ENCODE measurements around the gene SIX5.
A peak's percentile ranks its signal among the peaks of the same experiment; 100 is the strongest.
"Not testable (repeated sequence)": the region's sequence is repeated elsewhere in the genome, so short reads cannot be mapped to it uniquely, and the experiment has no call there.

The SIX5 gene

DNA sequence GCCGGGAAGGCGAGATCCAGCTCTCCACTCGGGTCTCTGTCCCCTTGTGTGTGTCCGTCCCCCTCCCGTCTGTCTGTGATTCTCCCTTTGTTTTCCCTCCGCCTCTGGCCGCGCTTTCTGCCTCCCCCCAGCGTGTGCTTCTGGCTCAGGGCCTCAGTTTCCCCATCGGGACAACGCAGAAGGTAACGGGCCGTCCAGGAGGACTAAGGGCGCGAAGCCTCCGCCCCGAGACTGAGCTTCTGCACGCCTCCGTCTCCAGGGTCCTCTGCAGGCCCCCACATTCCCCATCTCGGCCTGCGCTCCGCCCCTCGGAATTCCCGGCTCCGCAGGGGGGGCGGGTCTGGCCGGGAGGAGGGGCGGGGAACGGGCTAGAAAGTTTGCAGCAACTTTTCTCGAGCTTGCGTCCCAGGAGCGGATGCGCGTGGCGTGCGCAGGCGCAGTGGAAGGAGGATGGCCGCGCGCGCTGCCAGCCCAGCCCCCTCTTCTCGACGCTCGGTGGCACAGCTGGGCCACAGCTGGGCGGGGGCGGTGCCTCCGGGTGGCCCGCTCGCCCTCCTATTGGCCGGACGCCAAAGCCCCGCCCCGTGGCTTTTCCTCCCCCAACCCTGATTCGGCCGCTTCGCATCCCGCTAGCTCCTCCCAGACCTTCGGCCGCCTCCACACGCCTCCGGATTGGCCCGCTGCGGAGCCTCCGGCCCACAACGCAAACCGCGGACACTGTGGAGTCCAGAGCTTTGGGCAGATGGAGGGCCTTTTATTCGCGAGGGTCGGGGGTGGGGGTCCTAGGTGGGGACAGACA lies at the start of gene SIX5:
SIX5 (minus strand) TSS at position 269 of the 799 bp plus-strand sequence. CDS start 408 bp downstream, outside the sequence.
- peak; percentile 97 for DNase-seq (ENCODE audit: low read depth, low spot score)

DNA sequence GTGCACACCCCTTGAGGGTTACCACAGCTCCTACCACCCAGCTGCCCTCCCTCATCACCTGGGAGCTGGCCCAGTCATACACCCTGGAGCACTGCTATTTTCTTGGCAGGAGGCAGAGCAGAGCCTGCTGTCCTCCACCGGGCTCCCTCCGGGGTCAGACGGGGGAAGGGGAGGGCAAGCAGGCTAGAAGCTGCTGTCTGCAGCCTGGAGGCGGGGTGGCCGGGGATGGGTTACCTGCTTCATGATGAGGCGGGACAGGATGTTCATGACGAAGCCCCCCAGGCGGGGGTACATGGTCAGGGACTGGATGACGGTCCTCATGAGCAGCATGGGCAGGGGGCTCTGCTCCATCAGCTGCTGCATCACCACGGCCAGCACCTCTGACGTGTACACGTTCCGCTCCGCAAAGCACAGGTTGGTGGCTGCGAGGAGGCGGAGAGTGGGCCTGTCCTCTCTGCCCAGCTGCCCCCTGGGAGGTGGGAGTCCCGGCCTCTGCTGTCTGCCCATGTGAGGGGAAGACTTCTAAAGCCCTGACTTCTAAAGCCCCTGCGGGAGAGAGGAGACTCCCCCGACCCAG lies 48.8 kb upstream of the SIX5 start:
- no peak for DNase-seq (ENCODE audit: low read depth, low spot score)

DNA sequence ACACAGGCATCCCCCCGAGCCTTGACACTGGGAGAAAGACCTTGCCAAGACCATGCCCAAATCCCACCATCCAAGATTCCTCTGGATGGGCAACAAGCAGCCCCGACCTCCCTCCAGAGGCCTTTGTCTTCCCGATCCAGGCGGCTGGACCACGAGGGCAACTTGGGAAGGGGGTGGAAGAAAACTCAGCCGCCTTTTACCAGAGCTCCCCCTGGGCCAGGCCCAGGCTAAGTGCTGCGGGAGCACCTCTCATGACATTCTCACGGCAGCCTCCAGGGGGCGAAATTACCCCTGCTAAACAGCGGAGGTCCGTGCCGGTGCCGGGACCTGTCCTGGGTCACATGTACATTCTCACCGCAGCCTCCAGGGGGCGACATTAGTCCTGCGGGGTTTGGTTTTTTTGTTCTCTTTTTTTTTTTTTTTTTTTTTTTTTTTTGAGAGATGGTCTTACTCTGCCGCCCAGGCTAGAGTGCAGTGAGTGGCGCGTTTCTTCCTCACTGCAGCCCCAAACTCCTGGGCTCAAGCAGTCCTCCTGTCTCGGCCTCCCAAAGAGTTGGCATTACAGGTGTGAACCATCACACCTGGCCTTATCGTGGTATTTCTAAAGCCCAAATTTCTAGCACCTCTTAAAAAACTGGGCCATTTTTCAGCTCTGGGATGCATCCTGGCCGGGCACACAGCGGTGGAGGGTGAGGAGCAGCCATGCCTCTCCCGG lies 48.1 kb upstream of the SIX5 start:
- DNase-seq (ENCODE audit: low read depth, low spot score) = peak; percentile 86

DNA sequence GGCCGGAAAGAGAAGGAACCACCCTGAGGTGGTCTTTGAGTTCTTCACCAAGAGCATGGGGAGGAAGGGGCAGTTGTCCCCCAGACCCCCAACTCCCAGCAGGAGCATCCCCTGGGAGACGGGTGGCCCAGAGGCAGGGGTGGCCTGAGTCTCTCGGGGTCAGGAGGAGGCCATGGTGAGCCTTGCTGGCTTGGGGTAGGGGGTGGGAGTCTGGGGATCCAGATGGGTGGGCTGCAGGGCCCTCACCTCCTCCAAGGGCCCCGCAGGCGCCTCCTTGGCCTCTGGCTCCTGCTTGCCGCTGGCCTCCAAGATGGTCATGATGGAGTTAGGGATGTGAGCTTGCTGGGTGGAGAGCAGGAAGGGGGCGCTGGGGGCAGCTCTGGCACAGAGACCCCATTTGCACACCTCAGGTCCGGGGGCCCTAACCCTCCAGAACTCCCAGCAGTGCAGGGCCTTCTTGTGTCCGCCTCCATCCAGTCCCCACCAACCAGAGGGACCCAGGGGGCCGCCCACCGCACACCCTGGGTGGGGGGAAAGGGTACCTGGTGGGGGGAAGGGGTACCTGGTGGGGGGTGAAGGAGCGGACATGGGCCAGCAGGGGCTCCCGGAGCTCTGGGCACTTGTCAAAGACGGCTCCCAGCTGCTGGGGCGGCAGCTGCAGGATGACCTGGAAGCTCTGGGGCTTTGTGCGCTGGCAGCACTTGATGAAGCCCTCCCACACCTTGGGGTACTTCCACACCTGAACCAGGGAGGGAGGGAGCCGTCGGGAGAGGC lies 47.4 kb upstream of the SIX5 start:
- no peak for DNase-seq (ENCODE audit: low read depth, low spot score)

DNA sequence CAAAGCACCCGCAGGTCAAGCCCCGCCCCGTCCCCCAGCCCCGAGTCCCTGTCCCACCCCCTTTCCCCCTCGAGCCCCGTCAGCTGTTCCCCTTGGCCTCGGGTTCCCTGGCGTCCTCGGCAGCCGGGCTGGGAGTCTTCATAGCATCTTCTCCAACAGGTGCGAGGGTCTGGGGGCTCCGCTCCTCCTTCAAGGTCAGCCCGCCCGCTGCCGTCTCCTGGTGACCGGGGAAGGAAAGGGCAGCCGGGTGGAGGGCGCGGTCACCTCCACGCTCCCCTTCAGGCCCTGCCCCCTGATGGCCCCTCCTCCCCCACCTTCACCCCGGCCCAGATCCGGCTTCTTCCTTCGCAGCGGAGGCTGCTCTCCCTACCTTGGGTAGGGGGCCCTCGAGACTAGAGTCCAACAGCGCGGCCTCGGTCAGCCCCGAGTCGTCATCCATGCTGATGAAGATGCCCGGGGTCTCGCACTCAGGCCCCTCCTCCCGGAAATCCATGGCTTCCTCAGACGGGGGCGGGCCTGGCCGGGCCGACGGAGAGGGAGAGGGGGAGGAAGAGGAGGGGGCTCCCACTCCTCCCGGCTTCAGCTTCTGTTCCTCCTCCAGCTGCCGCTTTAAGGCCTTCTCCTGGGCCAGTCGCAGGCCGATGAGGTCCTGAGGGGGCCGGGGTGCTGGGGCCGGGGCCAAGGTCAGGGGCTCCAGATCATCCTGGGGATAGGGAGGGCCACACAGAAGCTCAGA lies 46.6 kb upstream of the SIX5 start:
- DNase-seq (ENCODE audit: low read depth, low spot score) = no peak

DNA sequence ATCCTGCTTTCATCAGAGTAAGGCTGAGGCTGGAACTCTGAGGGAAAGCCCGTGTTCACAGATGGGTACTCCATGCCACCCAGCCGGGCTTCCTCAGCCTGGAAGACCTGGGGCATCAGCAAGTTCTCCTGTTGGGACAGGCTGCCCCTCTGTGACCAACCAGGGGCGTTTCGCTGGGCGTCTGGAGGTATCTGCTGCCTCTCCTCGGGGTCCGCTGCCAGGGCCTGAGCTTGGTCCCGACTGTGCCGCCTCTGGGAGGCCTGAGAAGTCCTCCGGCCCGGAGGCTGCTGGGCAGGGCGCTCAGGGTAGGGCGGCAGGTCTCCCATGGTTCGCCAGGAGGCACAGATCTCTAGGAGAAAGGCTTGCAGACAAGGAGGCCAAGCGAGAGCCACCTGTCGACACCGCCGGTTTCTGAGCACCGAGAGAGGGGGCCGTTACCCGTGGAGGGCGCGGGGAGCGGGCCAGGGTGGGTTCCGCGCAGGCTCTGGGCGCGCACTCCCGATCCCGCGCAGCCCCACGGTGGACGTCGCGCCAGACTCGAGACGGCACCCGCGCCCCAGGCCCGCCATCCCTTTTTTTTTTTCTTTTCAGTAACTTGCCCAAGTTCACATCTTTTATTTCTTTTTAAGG lies 45.9 kb upstream of the SIX5 start, which contains the start of gene RSPH6A:
RSPH6A (minus strand) TSS at position 458 of the 630 bp plus-strand sequence; CDS start at position 326, 132 bp downstream.
- no peak for DNase-seq (ENCODE audit: low read depth, low spot score)

DNA sequence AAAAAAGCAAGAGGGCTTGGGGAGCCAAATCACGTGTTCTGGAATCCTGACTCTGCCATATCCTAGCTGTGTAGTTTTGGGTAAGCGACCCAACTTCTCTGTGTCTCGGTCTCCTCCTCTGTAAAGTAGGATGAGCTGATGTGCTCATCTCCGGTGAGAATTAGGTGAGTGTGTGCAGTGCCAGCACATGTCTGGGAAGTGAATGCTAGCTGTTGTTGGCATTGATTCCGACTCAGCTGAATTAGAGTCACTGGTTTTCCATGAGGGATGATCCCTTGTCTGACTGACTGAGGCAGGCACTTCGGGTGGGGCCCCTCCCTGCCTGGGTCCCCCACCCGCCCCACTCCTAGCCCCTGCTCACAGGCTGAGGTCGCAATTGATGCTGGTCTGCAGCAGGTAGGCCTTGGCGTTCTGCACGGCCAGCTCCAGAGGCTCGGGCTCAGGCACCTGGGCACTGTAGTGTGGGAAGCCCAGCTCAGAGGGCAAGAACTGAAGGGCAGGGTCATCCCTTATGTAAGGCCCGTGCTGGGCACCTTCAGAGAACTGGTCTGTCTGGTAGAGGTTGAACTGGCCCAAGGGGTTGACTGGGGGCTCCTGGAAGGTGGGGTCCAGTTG lies 45.2 kb upstream of the SIX5 start:
- DNase-seq (ENCODE audit: low read depth, low spot score) = no peak

DNA sequence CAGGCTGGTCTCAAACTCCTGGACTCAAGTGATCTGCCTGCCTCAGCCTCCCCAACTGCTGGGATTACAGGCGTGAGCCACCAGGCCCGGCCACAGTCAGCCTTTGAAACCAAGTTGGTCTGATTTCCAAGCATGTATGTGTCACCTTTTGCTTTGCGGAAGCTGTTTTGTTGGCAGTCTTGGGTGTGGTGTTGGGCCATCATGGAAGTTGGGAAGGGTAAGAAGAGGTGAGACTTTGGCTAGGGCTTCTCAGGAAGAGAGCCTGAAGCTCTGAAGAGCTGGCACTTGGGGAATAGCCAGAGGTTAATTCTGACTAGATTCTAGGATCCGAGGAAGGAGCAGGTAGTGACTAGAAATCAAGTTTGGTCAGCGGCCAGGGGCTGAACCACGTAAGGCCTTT lies 43.2 kb upstream of the SIX5 start:
- DNase-seq (ENCODE audit: low read depth, low spot score) = no peak

DNA sequence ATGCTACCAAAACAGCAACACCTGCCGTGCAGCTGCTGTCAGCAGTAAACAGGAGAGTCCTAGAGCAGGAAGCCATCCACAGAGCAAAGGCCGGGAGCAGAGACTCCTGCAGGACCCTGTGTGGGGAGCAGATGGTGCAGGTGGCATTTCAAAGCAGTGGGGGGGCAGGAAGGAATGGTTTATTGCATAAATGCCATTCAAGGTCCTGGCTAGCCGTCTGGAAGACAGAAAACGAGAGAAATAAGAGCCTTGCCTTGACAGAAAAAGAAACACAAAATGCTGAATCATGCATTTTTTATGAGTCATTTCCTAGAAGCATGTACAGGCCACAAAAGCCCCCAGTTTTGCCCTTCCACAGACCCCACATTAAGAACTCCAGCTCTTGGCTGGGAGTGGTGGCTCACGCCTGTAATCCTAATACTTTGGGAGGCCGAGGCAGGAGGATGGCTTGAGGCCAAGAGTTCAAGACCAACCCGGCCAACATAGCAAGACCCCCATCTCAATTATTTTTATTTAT lies 40.6 kb upstream of the SIX5 start:
- peak; percentile 44 for DNase-seq (ENCODE audit: low read depth, low spot score)

DNA sequence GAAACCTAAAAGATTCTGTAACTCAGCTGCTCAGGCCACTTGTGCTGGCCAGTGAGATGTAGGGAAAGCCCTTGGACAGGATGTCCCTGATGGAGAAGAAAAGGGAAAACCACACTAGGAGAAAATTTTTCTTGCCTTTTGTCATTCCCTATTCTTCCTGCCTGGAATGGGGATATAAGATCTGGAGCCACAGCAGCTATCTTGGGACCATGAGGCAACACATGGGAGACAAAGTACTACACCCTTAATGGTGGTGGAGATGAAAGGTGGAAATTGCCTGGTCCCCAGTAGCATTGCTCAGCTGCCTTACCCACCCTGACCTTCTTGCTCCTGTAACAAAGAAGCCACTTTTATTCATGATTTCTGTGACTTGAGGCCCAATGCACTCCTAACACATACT lies 36.7 kb upstream of the SIX5 start:
- DNase-seq (ENCODE audit: low read depth, low spot score) = no peak

DNA sequence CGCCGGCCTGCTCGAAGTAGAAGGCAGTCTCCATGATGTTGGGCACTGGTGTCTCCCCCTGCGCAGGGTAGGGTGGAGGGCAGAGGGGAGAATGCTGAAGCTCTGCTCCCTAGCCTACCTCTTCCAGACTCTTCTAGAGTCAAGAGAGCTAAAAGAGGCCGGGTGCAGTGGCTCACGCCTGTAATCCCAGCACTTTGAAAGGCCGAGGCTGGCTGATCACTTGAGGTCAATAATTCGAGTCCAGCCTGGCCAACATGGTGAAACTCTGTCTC lies 35.8 kb upstream of the SIX5 start:
- no peak for DNase-seq (ENCODE audit: low read depth, low spot score)

DNA sequence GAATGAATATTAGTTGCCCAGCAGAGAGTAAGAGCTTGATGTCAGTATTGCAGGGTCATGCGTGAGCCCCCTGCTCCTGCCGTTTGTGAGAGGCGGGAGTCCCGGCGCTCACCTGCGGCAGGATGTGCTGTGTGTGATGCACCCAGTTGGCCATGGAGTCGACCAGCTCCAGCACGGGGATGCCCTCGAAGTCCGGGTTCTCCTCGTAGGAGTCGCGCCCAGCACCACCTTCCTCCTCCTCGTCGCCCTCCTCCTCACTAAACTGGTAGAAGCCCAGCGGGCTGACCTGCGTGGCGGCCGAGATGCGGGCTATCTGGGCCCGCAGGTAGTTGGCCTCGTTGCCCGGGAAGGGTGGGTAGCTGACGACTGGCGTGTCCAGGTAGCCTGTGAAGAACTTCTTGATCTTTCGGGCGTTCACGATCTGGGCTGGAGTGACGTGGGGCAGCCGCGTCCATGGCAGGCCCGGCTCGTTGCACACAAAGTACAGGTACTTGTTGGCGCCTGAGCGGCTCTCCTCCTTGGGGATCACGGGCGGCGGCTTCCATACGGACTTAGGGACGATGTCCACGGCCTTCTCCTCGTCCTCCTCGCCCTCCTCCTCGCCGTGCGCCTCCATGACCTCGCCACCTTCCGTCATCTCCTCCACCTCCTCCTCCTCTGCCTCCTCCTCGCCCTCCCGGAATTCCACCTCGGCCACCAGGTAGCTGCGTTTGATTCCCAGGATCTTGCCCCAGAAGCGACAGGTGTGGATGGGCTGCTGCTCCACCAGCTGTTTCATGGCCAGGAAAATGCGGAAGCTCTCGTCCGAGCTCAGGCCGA lies 35.3 kb upstream of the SIX5 start:
- no peak for DNase-seq (ENCODE audit: low read depth, low spot score)

DNA sequence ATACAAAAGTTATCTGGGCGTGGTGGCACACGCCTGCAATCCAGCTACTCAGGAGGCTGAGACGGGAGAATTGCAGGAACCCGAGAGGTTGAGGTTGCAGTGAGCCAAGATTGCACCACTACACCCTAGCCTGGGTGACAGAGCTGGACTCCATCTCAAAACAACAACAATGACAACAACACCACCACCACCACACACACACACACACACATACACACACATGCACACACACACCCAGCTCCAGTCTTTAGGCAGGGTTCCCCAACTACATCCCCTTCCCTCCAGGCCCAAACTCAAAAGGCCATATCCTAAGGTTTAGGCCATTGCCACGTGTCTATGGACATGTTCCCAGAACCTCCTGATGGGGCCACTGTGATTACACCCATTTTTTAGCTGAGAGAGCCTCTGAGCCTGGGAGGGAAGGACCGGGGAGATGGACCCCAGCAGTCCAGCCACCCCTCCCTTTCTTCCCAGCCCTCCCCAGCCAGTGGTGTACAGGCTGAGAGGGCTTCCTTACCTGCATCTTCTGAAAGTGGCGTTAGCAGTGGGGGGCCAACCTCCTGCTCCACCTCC lies 32.6 kb upstream of the SIX5 start:
- no peak for DNase-seq (ENCODE audit: low read depth, low spot score)

DNA sequence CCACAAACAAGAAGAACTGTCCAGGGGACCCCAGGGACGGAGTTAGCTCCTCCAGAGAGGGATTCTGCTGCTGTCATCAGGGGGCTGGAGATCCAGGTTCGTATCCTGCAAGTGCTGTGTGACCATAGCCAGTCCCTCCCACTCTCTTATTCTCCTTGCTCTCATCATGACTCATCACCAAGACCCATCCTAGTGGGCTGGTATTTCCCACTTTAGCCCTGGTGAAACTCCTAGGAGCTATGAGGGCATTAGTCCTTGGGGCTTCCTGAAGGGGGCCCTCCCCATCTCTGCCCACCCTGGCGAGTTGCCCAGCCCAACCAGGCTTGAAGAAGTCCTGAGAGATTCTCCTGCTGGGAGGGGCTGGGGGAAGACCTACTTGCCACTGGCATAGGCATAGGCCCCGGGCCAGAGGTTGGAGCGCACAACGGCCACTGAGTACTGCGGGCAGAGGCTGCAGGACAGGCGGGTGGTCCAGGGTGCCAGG lies 31.1 kb upstream of the SIX5 start:
- no peak for DNase-seq (ENCODE audit: low read depth, low spot score)

DNA sequence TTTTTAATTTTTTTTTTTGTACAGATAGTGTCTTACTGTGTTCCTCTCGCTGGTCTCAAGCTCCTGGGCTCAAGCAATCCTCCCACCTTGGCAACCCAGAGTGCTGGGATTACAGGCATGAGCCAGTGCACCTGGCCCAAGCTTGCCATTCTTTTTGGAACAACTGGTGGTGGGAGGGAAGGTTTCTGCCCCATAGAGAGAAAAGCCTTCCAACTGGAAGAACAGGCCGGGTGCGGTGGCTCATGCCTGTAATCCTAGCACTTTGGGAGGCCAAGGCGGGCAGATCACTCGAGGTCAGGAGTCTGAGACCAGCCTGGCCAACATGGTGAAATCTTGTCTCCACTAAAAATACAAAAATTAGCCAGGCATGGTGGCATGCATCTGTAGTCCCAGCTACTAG lies 30.5 kb upstream of the SIX5 start:
- not testable (repeated sequence) for DNase-seq (ENCODE audit: low read depth, low spot score)

DNA sequence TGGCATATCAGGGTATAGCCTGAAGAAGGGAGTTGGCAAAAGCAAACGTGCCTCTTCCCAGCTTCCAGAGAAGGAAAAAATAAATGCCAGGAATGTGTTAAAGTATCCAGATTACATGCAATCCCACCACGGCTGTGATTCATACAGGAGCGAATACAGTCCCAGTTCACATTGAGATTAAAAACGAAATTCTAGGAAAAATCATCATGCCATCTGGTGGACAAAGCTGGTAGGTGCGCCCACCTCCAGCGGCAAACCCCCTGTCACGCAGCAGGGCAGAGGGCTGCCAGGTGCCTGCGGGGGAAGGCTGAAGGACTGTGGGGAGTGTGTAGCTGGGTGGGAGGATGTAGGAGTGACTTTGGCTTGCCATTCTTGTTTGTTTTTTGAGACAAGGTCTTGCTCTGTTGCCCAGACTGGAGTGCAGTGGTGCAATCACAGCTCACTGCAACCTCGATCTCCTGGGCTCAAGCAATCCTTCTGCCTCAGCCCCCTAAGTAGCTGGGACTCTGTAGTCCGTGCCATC lies 30.0 kb upstream of the SIX5 start:
- DNase-seq (ENCODE audit: low read depth, low spot score) = no peak

DNA sequence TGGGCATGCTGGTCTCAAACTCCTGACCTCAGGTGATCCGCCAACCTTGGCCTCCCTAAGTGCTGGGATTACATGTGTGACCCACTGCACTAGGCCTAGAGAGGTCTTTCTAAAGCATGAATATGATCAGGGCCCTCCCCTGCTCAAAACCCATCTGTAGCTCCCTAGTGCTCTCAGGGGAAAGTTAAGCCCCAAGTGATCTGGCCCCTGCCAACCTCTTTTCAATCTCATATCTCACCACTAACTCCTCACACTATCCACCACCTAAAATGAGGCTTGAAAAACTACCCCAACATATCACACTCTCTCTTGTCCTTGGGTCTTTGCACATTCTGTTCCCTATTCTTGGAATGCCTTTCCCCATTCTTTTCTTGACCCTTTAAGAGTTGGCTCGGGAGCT lies 25.6 kb upstream of the SIX5 start:
- DNase-seq (ENCODE audit: low read depth, low spot score) = no peak

DNA sequence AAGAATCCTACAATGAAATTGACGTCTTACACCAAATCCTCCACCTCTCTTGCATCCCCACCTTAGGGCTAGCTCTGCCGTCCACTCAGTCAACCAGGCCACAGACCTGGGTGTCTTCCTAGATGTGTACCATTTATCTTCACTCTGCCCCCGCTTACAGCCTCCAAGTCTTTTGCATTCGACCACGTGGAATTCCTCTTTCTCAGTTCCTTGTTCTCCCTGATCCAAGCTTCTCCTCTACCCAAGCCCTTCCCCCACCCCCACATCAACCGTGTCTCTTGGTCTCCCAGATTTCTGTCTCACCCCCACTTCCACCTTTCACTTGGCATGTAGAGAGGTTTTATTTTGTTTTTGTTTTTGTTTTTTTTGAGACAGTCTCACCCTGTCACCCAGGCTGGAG lies 24.8 kb upstream of the SIX5 start:
- DNase-seq (ENCODE audit: low read depth, low spot score) = no peak

DNA sequence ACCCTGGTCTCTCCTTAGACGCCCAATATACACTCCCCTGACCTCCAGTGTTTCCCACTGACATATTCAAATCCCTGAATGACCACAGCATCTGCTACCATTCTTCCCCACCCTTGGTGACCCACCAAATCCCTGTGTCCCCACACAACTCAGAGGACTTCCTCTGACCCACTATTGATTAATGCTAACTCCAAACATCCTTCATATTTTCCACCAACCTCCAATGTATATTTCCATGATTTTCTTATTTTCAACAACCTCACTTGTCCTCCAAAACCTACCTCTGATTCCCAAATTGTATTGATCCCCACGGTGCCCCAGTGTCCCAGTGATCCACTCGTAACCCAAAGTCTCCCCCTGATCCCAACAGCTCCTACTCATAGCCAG lies 24.1 kb upstream of the SIX5 start:
- no peak for DNase-seq (ENCODE audit: low read depth, low spot score)

All from brain pericyte (primary cell).